ENCODE data around the gene CAPS.

CAPS gene

DNA sequence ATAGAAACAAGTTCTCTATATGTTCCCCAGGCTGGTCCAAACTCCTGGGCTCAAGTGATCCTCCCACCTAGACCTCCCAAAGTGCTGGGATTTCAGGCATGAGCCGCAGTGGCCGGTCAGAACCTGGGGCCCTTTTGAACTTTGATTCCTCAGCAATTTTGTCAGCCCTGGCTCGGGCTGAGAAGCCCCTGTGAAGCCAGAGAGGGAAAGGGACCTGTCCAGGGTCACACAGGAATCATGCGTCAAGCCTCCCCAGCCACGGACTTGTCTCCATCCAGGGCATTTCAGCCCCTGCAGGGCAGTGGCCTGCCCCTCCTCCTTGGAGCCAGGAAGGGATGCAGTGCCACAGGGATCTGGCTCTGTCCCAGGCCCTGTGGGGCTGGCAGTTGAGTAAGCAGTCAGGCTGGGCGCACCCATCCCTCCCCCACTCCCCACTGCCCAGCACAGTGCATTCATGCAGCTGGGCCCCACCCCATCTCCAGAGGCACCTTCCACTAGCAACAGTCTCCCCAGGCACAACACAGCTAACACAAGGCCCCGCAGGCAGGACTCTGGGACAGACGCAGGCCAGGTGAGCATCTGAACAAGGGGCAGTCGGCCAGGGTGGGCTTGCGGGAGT lies at the start of gene CAPS:
Gene CAPS (plus strand): TSS at position 516 of the 619 bp plus-strand sequence. CDS start 153 bp downstream, outside the sequence.
- Histone ChIP-seq H3K79me2 (ENCODE audit: insufficient read depth, low read length) (no peaks in the 10 kb centered on the region), H3K4me2 (ENCODE audit: insufficient read depth, low read length) (no peak within 1 kb of the TSS), H3K9ac (ENCODE audit: low read depth, low read length) (no peak within 1 kb of the TSS), H3K27ac (ENCODE audit: low read length) (no peak within 1 kb of the TSS), H3K4me1 (ENCODE audit: insufficient read depth, low read length) (no peaks in the 10 kb centered on the region), H3K36me3 (ENCODE audit: insufficient read depth, low read length) (peaks cover 47% of the 10 kb centered on the region), H3K9me3 (ENCODE audit: insufficient read depth, low read length, severe bottlenecking) (no peaks in the 10 kb centered on the region), H3K27me3 (ENCODE audit: insufficient read depth, low read length, poor library complexity) (no peaks in the 10 kb centered on the region), H3K4me3 (ENCODE audit: low read depth in 1 of 2, low read length in 2 of 2) (no peak within 1 kb of the TSS), H2AFZ (ENCODE audit: low read depth, low read length) (no peak within 1 kb of the TSS), H4K20me1 (ENCODE audit: insufficient read depth, low read length) (peaks cover 17% of the 10 kb centered on the region; the same call in 1 of the 2 replicates)
- DNase-seq = no peak
- ATAC-seq (ENCODE audit: insufficient read depth, low read depth) = 0 out of 3 replicates have a peak, but pooled peaks have one; percentile 25
- no peak for TF ChIP-seq EZH2 (IDR thresholded peaks at IDR 0.05; ENCODE audit: borderline replicate concordance, low read depth, low read length, severe bottlenecking)
- TF ChIP-seq, protein P1, sequence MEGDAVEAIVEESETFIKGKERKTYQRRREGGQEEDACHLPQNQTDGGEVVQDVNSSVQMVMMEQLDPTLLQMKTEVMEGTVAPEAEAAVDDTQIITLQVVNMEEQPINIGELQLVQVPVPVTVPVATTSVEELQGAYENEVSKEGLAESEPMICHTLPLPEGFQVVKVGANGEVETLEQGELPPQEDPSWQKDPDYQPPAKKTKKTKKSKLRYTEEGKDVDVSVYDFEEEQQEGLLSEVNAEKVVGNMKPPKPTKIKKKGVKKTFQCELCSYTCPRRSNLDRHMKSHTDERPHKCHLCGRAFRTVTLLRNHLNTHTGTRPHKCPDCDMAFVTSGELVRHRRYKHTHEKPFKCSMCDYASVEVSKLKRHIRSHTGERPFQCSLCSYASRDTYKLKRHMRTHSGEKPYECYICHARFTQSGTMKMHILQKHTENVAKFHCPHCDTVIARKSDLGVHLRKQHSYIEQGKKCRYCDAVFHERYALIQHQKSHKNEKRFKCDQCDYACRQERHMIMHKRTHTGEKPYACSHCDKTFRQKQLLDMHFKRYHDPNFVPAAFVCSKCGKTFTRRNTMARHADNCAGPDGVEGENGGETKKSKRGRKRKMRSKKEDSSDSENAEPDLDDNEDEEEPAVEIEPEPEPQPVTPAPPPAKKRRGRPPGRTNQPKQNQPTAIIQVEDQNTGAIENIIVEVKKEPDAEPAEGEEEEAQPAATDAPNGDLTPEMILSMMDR (IDR thresholded peaks at IDR 0.05; ENCODE audit: borderline replicate concordance, extremely low read depth, low read length, poor library complexity, severe bottlenecking) = no peak

DNA sequence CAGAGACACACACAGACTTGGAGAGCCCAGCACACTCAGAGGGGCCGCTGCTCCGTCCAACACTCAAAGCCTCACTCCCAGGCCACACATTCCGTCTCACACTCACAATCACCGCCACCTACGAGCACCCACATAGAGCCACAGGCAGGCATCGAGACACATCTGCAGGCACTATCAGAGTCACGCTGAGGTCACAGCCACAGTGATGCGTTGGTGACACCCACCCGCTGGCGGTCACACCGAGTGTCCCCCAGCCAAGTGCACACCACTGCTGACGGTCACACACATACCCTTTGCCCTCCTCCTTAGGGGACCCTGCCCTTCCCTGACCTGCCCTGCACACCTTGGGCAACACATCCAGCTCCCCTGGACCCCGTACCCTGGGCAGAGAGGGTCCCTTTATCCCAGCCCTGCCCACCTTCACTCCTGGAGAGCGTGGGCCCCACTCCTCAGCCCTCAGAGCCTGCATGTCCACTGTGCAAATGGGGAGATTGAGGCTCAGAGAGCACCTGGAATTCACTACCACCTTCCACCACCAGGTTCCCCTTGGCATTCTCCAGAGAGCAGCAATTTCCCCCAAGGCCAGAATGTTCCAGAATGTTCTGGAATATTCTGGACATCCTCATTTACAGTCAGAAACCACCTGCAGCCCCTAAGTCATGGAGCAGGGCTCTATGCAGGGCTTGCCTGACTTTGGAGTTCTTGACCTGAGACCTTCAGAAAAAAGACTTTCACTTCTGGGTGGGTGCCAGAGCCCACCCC lies 49.1 kb upstream of the CAPS start:
- no peak for ATAC-seq (ENCODE audit: insufficient read depth, low read depth)
- H4K20me1 ChIP-seq (ENCODE audit: insufficient read depth, low read length) = no peaks in the 10 kb centered on the region

DNA sequence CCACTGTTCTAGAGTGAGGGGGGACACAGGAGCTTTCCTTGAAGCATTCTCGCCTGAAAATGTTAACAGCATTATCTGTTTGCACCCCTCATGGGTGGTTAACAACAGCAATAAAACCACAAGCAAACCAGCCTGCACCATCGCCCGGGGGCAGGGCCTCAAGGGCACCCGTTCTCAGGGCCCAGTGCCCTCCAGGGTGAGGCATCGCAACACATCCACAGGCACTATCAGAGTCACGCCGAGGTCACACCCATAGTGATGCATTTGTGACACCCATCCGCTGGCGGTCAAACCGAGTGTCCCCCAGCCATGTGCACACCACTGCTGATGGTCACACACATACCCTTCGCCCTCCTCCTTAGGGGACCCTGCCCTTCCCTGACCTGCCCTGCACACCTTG lies 48.3 kb upstream of the CAPS start:
- ATAC-seq (ENCODE audit: insufficient read depth, low read depth) = no peak
- Histone ChIP-seq H3K27ac (ENCODE audit: low read length) (no peak overlapping the region), H3K4me1 (ENCODE audit: insufficient read depth, low read length) (no peaks in the 10 kb centered on the region), H3K27me3 (ENCODE audit: insufficient read depth, low read length, poor library complexity) (no peaks in the 10 kb centered on the region), H3K4me3 (ENCODE audit: low read depth in 1 of 2, low read length in 2 of 2) (no peak overlapping the region), H4K20me1 (ENCODE audit: insufficient read depth, low read length) (no peaks in the 10 kb centered on the region), H3K4me2 (ENCODE audit: insufficient read depth, low read length) (no peak overlapping the region), H3K9ac (ENCODE audit: low read depth, low read length) (no peak overlapping the region), H3K79me2 (ENCODE audit: insufficient read depth, low read length) (no peaks in the 10 kb centered on the region), H3K9me3 (ENCODE audit: insufficient read depth, low read length, severe bottlenecking) (no peaks in the 10 kb centered on the region), H2AFZ (ENCODE audit: low read depth, low read length) (no peak overlapping the region), H3K36me3 (ENCODE audit: insufficient read depth, low read length) (no peaks in the 10 kb centered on the region)
- TF ChIP-seq EZH2 (IDR thresholded peaks at IDR 0.05; ENCODE audit: borderline replicate concordance, low read depth, low read length, severe bottlenecking) = no peak
- DNase-seq = no peak

More for the DNA sequence above, 49.1 kb upstream of the CAPS start:
- H2AFZ ChIP-seq (ENCODE audit: low read depth, low read length) = no peak overlapping the region
- no peaks in the 10 kb centered on the region for H3K79me2 ChIP-seq (ENCODE audit: insufficient read depth, low read length)
- no peak overlapping the region for H3K27ac ChIP-seq (ENCODE audit: low read length)
- H3K27me3 ChIP-seq (ENCODE audit: insufficient read depth, low read length, poor library complexity) = no peaks in the 10 kb centered on the region
- no peaks in the 10 kb centered on the region for H3K4me1 ChIP-seq (ENCODE audit: insufficient read depth, low read length)
- H3K4me2 ChIP-seq (ENCODE audit: insufficient read depth, low read length) = no peak overlapping the region
- no peak for DNase-seq
- no peak for TF ChIP-seq EZH2 (IDR thresholded peaks at IDR 0.05; ENCODE audit: borderline replicate concordance, low read depth, low read length, severe bottlenecking)
- TF ChIP-seq, protein P1 (IDR thresholded peaks at IDR 0.05; ENCODE audit: borderline replicate concordance, extremely low read depth, low read length, poor library complexity, severe bottlenecking) = no peak
- no peaks in the 10 kb centered on the region for H3K36me3 ChIP-seq (ENCODE audit: insufficient read depth, low read length)
- H3K9ac ChIP-seq (ENCODE audit: low read depth, low read length) = no peak overlapping the region
- no peak overlapping the region for H3K4me3 ChIP-seq (ENCODE audit: low read depth in 1 of 2, low read length in 2 of 2)
- H3K9me3 ChIP-seq (ENCODE audit: insufficient read depth, low read length, severe bottlenecking) = no peaks in the 10 kb centered on the region

Data from DND-41 (cell line).